CD4-positive, alpha-beta T cell treated with Interleukin-6 for 4 hours (primary cell): ENCODE measurements around the gene CACNG8.
"Not testable (repeated sequence)": the region's sequence is repeated elsewhere in the genome, so short reads cannot be mapped to it uniquely, and the experiment has no call there.

Source experiments
- DNase-seq: peaks from one replicate; pipeline ENCODE4 v3.0.0-alpha.2; 2020; ENCODE audit warnings: mixed read lengths

The CACNG8 gene

DNA sequence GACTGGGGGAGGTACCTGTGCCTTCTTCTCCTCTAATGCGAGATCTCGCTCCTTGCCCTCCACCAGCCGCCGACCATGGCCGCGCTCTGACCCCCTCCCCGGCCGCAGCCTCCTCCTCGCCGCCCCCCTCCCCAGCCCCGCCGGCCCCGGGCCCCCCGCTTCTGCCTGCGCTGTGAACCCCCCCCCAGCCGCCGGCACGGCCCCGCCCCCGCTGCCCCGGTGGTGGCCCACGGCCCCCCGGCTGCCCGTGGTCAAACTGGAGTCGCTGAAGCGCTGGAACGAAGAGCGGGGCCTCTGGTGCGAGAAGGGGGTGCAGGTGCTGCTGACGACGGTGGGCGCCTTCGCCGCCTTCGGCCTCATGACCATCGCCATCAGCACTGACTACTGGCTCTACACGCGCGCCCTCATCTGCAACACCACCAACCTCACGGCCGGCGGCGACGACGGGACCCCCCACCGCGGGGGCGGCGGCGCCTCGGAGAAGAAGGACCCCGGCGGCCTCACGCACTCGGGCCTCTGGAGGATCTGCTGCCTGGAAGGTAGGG, at the start of gene CACNG8:
CACNG8 (plus strand) TSS at position 51 of the 545 bp plus-strand sequence.
- no peak for DNase-seq

DNA sequence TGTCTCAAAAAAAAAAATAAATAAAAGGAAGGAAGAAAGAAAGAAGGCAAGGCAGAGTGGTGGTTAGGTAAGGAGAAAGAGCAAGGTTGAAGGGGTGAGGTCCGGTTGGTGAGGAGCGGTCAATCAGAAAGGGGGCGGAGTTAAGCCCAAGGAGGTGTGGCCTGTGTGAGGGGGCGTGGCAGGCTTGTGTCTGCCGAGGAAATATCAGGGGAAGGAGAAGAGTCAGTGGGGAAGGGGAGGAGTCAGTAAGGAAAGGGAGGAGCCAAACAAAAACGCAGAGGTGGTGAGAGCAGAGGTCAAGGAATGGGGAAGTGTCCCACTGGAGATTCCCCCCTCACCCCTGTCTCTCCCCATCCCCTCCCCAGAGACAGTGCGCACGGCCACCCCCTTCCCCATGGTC, 47.7 kb upstream of the CACNG8 start:
- DNase-seq, result no peak

- no peak for DNase-seq
These were observed 46.7 kb upstream of the CACNG8 start for GRCh38 chr19:53916004-53916403.

DNA sequence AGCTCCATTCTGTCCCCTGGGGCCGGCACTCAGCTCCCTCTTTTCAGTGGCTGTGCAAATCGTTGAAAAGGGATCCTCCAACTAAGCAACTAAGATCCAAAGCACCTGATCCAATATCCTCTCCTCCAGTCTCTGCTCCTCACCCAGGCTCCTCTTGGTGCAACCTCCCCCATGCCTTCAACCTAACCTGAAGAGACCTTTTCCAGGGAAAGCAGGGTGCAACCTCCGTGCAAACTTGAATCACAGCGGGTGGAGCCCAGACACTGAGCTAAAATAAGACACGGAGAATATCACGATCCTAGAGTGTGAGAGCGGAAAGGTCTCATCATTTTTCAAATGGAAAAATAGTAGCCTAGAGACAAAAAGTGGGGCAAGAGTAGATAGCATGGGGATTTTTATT, 45.4 kb upstream of the CACNG8 start:
- no peak for DNase-seq

DNA sequence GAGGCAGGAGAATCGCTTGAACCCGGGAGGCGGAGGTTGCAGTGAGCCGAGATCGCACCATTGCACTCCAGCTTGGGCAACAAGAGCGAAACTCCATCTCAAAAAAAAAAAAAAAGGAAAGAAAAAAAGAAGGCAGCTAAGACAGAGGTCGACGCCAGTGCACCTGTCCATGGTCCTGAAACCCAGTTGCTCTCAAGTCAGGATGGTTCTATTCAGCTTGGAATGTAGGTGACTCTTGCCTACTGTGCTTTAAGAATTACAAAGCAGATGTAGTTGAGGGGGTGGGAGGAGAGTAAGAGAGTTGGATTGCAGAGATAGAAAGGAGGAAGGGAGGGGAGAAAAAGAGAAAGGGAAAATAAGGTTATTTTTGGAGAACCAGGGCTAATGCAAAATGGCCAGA, 35.0 kb upstream of the CACNG8 start:
- DNase-seq, result peak; percentile 41

- DNase-seq, result no peak
These were observed 26.7 kb upstream of the CACNG8 start for GRCh38 chr19:53936029-53936428.

DNA sequence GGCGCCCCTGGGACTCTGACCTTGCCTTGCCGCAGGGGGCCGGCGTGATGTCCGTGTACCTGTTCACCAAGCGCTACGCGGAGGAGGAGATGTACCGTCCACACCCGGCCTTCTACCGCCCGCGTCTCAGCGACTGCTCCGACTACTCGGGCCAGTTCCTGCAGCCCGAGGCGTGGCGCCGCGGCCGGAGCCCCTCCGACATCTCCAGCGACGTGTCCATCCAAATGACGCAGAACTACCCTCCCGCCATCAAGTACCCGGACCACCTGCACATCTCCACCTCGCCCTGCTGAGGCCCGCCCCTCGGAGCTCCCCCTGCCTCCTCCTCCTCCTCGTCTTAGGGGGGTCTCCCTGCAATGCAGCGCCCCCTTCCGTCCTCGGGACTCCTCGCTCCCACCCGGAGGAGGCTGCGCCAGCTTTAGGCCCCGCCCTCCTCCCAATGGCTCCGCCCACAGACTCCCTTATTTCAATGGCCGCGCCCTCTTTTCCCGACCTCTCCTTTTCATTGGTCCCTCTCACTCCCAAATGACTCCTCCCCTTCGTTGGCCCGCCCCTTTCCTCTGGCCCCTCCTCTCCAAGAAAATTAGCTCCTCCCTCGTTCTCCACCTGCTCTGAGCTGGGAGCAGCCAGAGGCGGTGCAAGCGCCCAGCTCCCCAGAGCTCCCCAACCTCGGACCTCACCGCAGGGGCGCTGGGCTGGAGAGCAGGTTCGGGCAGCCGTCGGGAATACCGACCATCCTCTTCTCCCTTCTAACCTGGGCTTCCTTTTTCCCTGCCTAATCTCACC, 20.5 kb upstream of the CACNG8 start:
- no peak for DNase-seq

GRCh38 chr19:53944416-53944815, 18.3 kb upstream of the CACNG8 start:
- no peak for DNase-seq

GRCh38 chr19:53944933-53945332, 17.8 kb upstream of the CACNG8 start:
- no peak for DNase-seq

- DNase-seq, result no peak
These were observed 17.3 kb upstream of the CACNG8 start for GRCh38 chr19:53945441-53945840.

DNA sequence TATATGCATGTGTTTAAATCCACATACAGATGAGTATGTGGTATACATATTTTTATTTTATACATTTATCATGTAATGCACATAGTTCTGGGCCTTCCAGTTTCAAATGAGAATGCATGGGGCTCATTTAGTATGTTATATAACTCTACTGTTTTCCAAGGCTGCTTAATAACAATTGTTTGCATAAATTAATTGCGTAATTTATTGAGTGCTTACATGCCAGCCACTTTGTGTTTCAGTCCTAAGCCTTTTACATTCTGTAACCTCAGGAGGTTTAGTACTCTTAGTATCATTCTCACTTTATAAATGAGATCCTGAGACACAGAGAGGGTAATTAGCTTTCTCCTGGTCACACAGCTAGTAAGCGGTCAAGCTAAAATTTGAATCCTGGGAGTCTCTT, 16.7 kb upstream of the CACNG8 start:
- DNase-seq, result no peak

GRCh38 chr19:53947624-53948023, 15.1 kb upstream of the CACNG8 start:
- DNase-seq, result no peak

DNA sequence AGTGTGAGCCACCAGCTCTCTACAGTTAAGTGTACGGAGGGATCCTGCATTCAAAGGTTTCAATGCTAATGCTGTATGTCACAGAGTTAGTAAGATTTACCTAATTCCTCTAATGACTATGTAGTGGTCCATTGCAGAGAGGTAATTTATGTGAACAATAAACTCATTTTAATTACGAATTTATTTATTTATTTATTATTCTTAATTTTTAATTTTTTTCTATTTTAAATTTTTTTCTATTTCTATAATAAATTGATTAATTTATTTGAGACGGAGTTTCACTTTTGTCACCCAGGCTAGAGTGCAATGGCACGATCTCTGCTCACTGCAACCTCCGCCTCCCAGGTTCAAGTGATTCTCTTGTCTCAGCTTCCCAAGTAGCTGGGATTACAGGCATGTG, 14.1 kb upstream of the CACNG8 start:
- not testable (repeated sequence) for DNase-seq

DNA sequence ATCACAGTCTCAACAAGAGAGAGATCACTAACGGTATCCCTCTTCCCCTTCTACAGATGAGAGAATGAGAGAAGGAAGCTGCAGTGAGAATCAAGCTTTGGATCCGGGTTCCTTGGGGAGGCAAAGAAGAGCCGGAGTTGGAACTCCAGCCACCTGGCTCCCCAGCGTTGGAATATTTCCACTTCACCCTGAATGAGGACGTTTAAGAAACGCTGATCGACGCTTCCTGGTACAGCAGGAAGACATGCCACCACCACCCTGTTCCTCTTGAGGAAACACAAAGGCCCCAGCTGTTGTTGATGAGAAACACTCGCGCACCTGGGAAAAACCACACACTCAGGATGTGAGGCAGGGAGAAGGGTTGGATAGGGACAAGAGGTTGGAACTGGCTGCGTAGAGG, 11.3 kb upstream of the CACNG8 start:
- no peak for DNase-seq

- DNase-seq, result no peak
These were observed 10.8 kb upstream of the CACNG8 start for GRCh38 chr19:53951947-53952346.

GRCh38 chr19:53953383-53953782, 9.4 kb upstream of the CACNG8 start:
- DNase-seq, result no peak

DNA sequence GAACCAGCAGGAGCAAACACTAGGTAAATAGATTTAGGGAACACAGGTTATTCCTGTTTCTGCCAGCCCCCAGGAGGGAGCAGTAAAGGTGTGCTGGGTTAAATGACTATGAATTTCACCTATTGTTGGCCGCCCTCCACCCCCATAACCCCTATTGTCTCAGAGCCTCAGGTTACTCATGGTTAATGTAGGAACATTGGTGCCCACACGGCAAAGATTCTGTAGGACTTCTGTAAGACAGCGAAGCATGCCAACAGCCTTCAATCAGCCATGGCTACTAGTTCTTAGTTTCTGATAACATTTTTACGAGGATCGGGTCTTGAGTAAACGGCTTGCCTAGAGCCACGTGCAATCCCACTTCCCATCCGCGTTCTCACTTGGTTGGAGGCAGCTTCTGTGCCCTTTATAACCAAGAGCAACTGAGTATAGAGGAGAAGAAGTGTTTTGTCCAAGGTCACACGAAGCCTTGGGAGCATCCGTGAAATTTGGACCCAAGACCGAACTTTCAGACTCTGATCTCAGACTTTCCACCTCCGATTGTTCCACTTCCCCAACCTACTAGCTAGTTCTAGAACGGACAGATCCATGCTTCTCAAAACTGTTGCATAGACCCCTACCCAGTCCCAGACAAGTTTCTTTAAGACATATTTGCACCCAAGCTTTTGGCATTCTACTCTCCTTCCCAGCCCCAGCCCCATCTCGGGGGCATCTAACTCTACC, 5.1 kb upstream of the CACNG8 start:
- no peak for DNase-seq

- DNase-seq, result no peak
These were observed 4.6 kb upstream of the CACNG8 start for GRCh38 chr19:53958168-53958571.

DNA sequence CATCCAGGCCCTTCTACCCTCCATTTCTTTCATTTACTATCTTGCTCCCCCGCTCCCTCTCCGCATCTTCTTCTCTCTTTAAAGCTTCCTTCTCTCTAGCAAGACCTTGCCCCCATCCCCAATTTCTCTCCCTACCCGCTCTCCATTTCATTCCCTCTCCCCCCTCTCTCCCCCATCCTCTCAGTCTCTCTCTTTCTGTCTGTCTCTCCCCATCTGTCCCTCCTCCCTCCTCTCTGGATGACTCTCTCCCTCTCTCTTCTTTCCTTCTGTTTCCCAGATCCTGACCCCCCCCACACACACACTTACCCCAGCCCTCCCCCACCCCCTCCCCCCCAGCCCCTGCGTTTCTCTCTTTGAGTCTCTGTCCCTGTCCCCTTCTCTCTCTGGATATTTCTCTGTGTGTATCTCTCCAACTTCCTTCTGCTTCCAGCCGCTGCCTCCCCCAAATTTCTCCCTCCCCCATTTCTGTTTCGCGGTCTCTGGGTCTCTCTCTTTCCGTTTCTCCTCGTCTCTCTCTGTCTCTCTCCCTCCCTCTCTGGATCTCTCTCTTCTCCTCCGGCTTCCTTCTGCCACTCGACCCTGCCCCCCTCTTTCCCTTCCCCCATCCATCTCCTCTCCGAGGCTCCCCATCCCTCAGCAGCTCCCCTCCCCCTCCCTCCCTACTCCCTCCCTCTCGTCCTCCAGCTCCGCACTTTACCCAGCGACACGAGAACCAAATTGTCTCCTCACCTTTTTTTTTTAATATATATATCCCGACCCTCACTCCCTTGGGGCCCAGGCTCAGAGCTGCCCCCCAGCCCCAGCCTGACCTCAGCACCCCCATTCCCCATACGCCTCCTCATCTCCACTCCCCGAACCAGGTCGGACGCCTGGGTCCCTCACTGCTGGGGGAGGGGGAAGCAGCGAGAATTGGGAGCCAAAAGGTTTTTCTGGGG, 3.6 kb upstream of the CACNG8 start:
- DNase-seq, result no peak

DNA sequence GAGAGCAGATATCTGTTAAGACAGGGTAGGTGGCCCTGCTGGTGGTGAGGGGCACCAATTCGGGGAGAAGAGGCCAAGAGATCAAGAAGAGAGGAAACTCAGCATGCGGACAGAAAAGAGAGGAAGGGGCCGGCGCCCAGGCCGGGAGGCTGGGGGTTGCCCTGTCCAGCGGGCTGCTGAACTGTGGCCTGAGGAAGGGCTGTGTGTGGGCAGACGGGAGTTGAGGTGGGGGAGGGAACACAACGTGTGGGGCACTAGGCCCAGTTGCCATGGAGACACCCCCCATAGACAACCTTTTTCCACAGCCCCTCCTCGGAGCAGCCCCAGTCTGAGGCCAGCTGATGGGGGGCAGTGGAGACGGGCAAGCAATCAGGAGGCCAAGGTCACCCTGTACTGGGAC, 2.5 kb upstream of the CACNG8 start:
- DNase-seq, result no peak

GRCh38 chr19:53960886-53961285, 1.9 kb upstream of the CACNG8 start:
- DNase-seq, result no peak

- no peak for DNase-seq
These were observed 997 bp upstream of the CACNG8 start for GRCh38 chr19:53961523-53962356.
